GM12878 (cell line): Measurements from ENCODE around the gene ADGRG7. TPM values are rescaled to one million over a fixed set of nuclear protein-coding genes. Genes with fewer than 3 reads are reported as not detected.

Experiments
- ATAC-seq: fragments of 200-7000 bp; cut with Tn5 transposase; 3 replicates; pipeline ENCODE4 v1.9.1; 2020; ENCODE audit warnings: mild to moderate bottlenecking, moderate library complexity
- BruUV-seq: library from RNA; stranded (reverse); fragments of 400-500 nt; replicated peaks from 2 replicates; lab custom pipeline; 2021; lab: Mats Ljungman, UMichigan
- CTCF ChIA-PET: fragments of 300-600 bp; sonication (Branson Sonifier 250); formaldehyde crosslinking; extraction: SDS; loops from one replicate; lab custom pipeline; 2021; ENCODE audit warnings: inconsistent platforms; lab: Yijun Ruan, JAX
- POLR2A ChIA-PET: fragments of 350-600 bp; formaldehyde crosslinking; extraction: SDS; loops from one replicate; lab custom pipeline; 2021; ENCODE audit warnings: inconsistent platforms; lab: Charles Lee
- RAD21 ChIA-PET: fragments of 300-600 bp; sonication (Branson Sonifier 250); formaldehyde crosslinking; loops from one replicate; lab custom pipeline; 2023; ENCODE audit warnings: antibody characterized with exemption; ENCODE audit not compliant: unreplicated experiment; lab: Charles Lee
- SMC1A ChIA-PET: fragments of 300-600 bp; sonication (Branson Sonifier 250); formaldehyde crosslinking; loops from one replicate; lab custom pipeline; 2023; ENCODE audit not compliant: unreplicated experiment, uncharacterized antibody; lab: Charles Lee
- DNase-seq: peaks from one replicate; pipeline ENCODE4 v3.0.0-alpha.2; 2011; ENCODE audit warnings: low read depth, low spot score
- FAIRE-seq: peaks from 3 replicates; lab custom pipeline; 2011; peaks lifted over from hg19 to GRCh38; lab: Jason Lieb, UNC
- H2AFZ ChIP-seq: 2 replicates; pipeline ENCODE4 v1.6.0; 2011; ENCODE audit warnings: low read depth, low read length, control low read depth; ENCODE audit not compliant: control insufficient read depth
- H3K27ac ChIP-seq: 2 replicates; pipeline ENCODE4 v1.5.1; 2011; ENCODE audit warnings: control low read depth; ENCODE audit not compliant: control insufficient read depth, insufficient read depth
- H3K27me3 ChIP-seq, 2 experiments: replicated peaks in 1 of 2; 2 replicates each; pipeline versions ENCODE4 v1.6.0 to v1.6.1; 2011; ENCODE audit warnings: low read length in 1 of 2; ENCODE audit not compliant: control insufficient read depth in 2 of 2, insufficient read depth in 2 of 2
- H3K36me3 ChIP-seq, 2 experiments: 2 replicates each; pipeline ENCODE4 v1.5.1; 2011; ENCODE audit warnings: low read length in 1 of 2; ENCODE audit not compliant: control insufficient read depth in 2 of 2, insufficient read depth in 2 of 2
- H3K4me1 ChIP-seq: 2 replicates; pipeline ENCODE4 v1.6.1; 2011; ENCODE audit warnings: mild to moderate bottlenecking, low read length, moderate library complexity, mixed read lengths; ENCODE audit not compliant: control insufficient read depth, insufficient read depth
- H3K4me2 ChIP-seq: 2 replicates; pipeline ENCODE4 v1.6.0; 2011; ENCODE audit warnings: control low read depth; ENCODE audit not compliant: control insufficient read depth, insufficient read depth
- H3K4me3 ChIP-seq: fragments of 200-600 bp; sonication (generic); 2 replicates; pipeline ENCODE4 v1.5.1; 2016
- H3K79me2 ChIP-seq: 2 replicates; pipeline ENCODE4 v1.6.0; 2011; ENCODE audit warnings: low read length; ENCODE audit not compliant: control insufficient read depth, insufficient read depth
- H3K9ac ChIP-seq: 2 replicates; pipeline ENCODE4 v1.8.0; 2011; ENCODE audit warnings: low read length, control low read depth, mixed read lengths; ENCODE audit not compliant: control insufficient read depth, insufficient read depth
- H3K9me3 ChIP-seq: replicated peaks from 3 replicates; pipeline ENCODE4 v1.5.1; 2011; ENCODE audit warnings: mild to moderate bottlenecking, low read length; ENCODE audit not compliant: control insufficient read depth, insufficient read depth
- H4K20me1 ChIP-seq: 2 replicates; pipeline ENCODE4 v1.6.0; 2011; ENCODE audit not compliant: control insufficient read depth, insufficient read depth
- ATF3 ChIP-seq: IDR thresholded peaks from 2 replicates; pipeline ENCODE4 v1.6.1; 2011; ENCODE audit warnings: low read depth, mild to moderate bottlenecking, low read length, moderate library complexity, borderline replicate concordance; ENCODE audit errors: extremely low read depth
- BCL11A ChIP-seq: IDR thresholded peaks from 2 replicates; pipeline ENCODE4 v1.6.1; 2011; ENCODE audit warnings: low read depth, low read length
- CTCF ChIP-seq, 3 experiments: IDR thresholded peaks in 2 of 3; conservative IDR thresholded peaks in 1 of 3; 2 replicates each; pipeline ENCODE4 v1.5.1; 2011; ENCODE audit warnings: low read depth in 3 of 3, low read length in 3 of 3, mild to moderate bottlenecking in 3 of 3, control low read depth in 2 of 3, moderate library complexity in 2 of 3, inconsistent platforms in 1 of 3, mixed read lengths in 1 of 3; ENCODE audit not compliant: control insufficient read depth in 2 of 3, insufficient read depth in 1 of 3; ENCODE audit errors: extremely low read depth in 1 of 3
- FOXM1 ChIP-seq: IDR thresholded peaks from 2 replicates; pipeline ENCODE4 v1.6.1; 2012; ENCODE audit warnings: low read depth, mild to moderate bottlenecking, inconsistent platforms, low read length, moderate library complexity
- IKZF1 ChIP-seq: fragments of 450-650 bp; conservative IDR thresholded peaks from 2 replicates; pipeline ENCODE4 v1.6.1; 2017; ENCODE audit warnings: antibody characterized with exemption, mild to moderate bottlenecking
- IRF4 ChIP-seq: IDR thresholded peaks from 2 replicates; pipeline ENCODE4 v1.6.1; 2011; ENCODE audit warnings: low read depth, low read length
- NFIC ChIP-seq: IDR thresholded peaks from 2 replicates; pipeline ENCODE4 v1.6.1; 2012; ENCODE audit warnings: low read depth, mild to moderate bottlenecking, inconsistent platforms, low read length, moderate library complexity
- SMARCA5 ChIP-seq: fragments of 450-650 bp; IDR thresholded peaks from 2 replicates; pipeline ENCODE4 v1.6.1; 2017; ENCODE audit warnings: mild to moderate bottlenecking
- ZNF687 ChIP-seq: fragments of 450-650 bp; IDR thresholded peaks from 2 replicates; pipeline ENCODE4 v1.6.1; 2017; ENCODE audit warnings: mild to moderate bottlenecking, moderate library complexity
- in situ Hi-C: fragments of 300-500 bp; cut with MboI; formaldehyde crosslinking; loops from 9 replicates; pipeline ENCODE4 v1.14.3; 2018; ENCODE audit warnings: mixed read lengths
- intact Hi-C: fragments of 100-400 bp; cut with micrococcal nuclease; formaldehyde crosslinking; loops from one replicate; pipeline ENCODE4 v1.14.2; 2022; ENCODE audit not compliant: unreplicated experiment
- polyA plus RNA-seq, 11 experiments: library from polyadenylated mRNA; depleted of rRNA in 4 of 11; unstranded in 6 of 11; stranded (reverse) in 5 of 11; fragments of >200 nt; fragmentation: Nextera tagmentation in 4 of 11; fragmentation: Illumina TruSeq in 1 of 11; extraction: Ambion mirVana in 4 of 11; extraction: Trizol in 1 of 11; gene quantifications; 1 replicate in 1 of 11; 2 replicates in 10 of 11; pipeline versions ENCODE4 v1.2.1 to v1.2.3, GENCODE V29; 2011 to 2016; ENCODE audit warnings: inconsistent platforms in 2 of 11, missing spikeins in 2 of 11, low read depth in 1 of 11
- total RNA-seq, 4 experiments: library from RNA; depleted of rRNA in 3 of 4; stranded (reverse); fragments of >200 nt in 3 of 4; fragmentation: Illumina TruSeq in 1 of 4; extraction: Trizol in 1 of 4; gene quantifications; 2 replicates each; pipeline versions ENCODE4 v1.2.1 to v1.2.3, GENCODE V29; 2013 to 2021
- TF ChIP-seq, protein P1 (sequence below): IDR thresholded peaks from 2 replicates; pipeline ENCODE4 v1.6.1; 2011; ENCODE audit warnings: borderline replicate concordance, low read depth, mild to moderate bottlenecking, moderate library complexity, mixed read lengths, low read length; ENCODE audit not compliant: insufficient read depth; ENCODE audit errors: extremely low read length

ADGRG7 gene
- total and polyA plus RNA-seq, 10 of the 15 experiments (the other 5 are each of a cell fraction or from before 2014, with no cell fraction given), result 0.02 to 0.21 (median 0.14) TPM; not detected in 7

- no peak for TF ChIP-seq ATF3
- TF ChIP-seq NFIC, result no peak
- no peak for TF ChIP-seq FOXM1
- no peak for TF ChIP-seq IRF4
These were observed 4.0 kb upstream of the ADGRG7 start (continued) for GRCh38 chr3:100605358-100605757.

DNA sequence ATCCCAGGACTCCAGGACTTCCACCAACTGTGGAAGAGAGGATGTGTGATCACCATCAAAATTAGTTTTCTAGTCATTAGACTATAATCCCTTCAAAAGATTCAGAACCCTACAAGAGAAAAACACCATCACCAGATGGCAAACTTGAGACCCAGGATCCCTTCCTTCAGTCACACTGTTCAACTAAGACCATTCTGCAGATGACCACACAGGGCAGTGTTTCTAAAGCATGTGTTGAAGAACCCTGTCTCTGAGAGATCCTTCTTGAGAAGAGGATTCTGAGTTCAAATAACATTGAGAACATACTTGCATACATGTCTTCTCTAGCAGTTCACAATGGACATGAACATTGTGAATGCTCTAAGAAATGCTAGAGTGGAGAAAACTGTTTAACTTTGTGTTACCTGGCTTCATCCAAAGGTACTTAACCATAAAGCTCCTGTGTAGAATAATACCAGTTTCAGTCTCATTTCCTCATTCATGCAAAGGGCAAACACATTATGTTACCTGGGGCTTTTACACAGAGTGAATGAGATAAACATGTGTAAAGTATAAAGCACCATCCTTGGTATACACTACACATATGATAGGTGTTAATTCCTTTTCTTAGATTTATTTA lies 2.4 kb upstream of the ADGRG7 start:
- FAIRE-seq (no peak), ATAC-seq (peak; percentile 86), DNase-seq (peak; percentile 40)
- H2AFZ ChIP-seq, result no peak overlapping the region
- no peaks in the 10 kb centered on the region for H3K36me3 ChIP-seq
- no peak overlapping the region for H3K4me2 ChIP-seq
- ChIA-PET POLR2A (no interaction called here), CTCF (interaction anchor here (0.6 to 1.1 kb wide), 4 partner anchors 28 to 157 kb away, joined by 3 to 4 read pairs (median 3); no protein-coding TSS in a partner anchor), RAD21 (interaction anchor here (1.0 to 1.5 kb wide), 4 partner anchors 27 to 144 kb away, joined by 3 to 9 read pairs (median 4); no protein-coding TSS in a partner anchor), SMC1A (interaction anchor here (1.0 to 2.0 kb wide), 2 partner anchors 12 to 34 kb away, joined by 3 to 5 read pairs; no protein-coding TSS in a partner anchor)
- in situ Hi-C loops (no loop called here), intact Hi-C loops (loop anchor here (2.0 kb wide), 1 partner anchor 34 kb away; no protein-coding TSS in a partner anchor)
- no peaks in the 10 kb centered on the region for H3K9me3 ChIP-seq
- no peaks in the 10 kb centered on the region for H3K79me2 ChIP-seq
- H4K20me1 ChIP-seq, result no peaks in the 10 kb centered on the region
- H3K4me1 ChIP-seq, result peaks cover 11% of the 10 kb centered on the region
- BruUV-seq, result no TSS peak
- no peak overlapping the region for H3K9ac ChIP-seq
- H3K27me3 ChIP-seq, result no peaks in the 10 kb centered on the region
- H3K27ac ChIP-seq, result 0 out of 2 replicates have a peak overlapping the region, but pooled peaks have one; percentile 18
- H3K4me3 ChIP-seq, result no peak overlapping the region
- TF ChIP-seq ZNF687 (peak; percentile 39), SMARCA5 (no peak), BCL11A (0 out of 2 replicates have a peak, but pooled peaks have one; percentile 22), IKZF1 (0 out of 2 replicates have a peak, but pooled peaks have one; percentile 32), CTCF (IDR thresholded peaks at IDR 0.05 in 2 of 3, conservative IDR thresholded peaks at IDR 0.05 in 1 of 3; ENCODE audit: control insufficient read depth in 2 of 3, extremely low read depth in 1 of 3, insufficient read depth in 1 of 3, low read depth in 3 of 3, low read length in 3 of 3) (peak in 1 of 3 experiments; percentile 24; a peak in 1 of 6 replicates)
- TF ChIP-seq, protein P1, sequence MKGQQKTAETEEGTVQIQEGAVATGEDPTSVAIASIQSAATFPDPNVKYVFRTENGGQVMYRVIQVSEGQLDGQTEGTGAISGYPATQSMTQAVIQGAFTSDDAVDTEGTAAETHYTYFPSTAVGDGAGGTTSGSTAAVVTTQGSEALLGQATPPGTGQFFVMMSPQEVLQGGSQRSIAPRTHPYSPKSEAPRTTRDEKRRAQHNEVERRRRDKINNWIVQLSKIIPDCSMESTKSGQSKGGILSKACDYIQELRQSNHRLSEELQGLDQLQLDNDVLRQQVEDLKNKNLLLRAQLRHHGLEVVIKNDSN, result no peak
